ENCODE measurements around the gene MYLK. TPM values are rescaled to one million over a fixed set of nuclear protein-coding genes. Genes with fewer than 3 reads are reported as not detected.

The MYLK gene
- total RNA-seq, 2 experiments from 2014 or later = not detected

DNA sequence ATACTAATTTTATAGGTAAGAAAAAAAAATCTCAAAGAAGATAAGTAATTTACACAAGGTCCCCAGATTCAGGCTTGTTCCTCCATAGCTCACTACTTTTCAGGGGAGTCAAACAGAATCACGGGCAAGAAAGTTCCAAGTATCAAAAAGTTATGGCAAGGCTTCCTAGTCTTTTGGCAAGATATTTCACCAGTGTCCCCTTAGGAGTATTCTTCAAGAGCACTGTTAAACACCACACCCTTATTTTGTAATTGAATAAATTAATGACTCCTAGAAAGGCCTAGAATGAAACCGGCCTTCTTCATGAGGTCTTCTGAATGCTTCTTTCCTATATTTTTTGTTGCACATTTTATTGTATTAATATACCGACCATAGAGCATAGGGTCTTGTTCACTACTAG, 109.7 kb downstream of the MYLK start:
- no peaks in the 10 kb centered on the region for H3K4me1 Mint-ChIP-seq (ENCODE audit: low read depth)
- intact Hi-C loops (cut with micrococcal nuclease) = no loop called here
- no peaks in the 10 kb centered on the region for H3K36me3 Mint-ChIP-seq (ENCODE audit: low read depth)
- no peaks in the 10 kb centered on the region for H3K9me3 Mint-ChIP-seq
- no peak overlapping the region for H3K27ac Mint-ChIP-seq
- CTCF ChIA-PET = no interaction called here
- peaks cover 3% of the 10 kb centered on the region for H3K27me3 Mint-ChIP-seq (ENCODE audit: low read depth)
- no peak overlapping the region for H3K4me3 Mint-ChIP-seq
- no peak for DNase-seq

DNA sequence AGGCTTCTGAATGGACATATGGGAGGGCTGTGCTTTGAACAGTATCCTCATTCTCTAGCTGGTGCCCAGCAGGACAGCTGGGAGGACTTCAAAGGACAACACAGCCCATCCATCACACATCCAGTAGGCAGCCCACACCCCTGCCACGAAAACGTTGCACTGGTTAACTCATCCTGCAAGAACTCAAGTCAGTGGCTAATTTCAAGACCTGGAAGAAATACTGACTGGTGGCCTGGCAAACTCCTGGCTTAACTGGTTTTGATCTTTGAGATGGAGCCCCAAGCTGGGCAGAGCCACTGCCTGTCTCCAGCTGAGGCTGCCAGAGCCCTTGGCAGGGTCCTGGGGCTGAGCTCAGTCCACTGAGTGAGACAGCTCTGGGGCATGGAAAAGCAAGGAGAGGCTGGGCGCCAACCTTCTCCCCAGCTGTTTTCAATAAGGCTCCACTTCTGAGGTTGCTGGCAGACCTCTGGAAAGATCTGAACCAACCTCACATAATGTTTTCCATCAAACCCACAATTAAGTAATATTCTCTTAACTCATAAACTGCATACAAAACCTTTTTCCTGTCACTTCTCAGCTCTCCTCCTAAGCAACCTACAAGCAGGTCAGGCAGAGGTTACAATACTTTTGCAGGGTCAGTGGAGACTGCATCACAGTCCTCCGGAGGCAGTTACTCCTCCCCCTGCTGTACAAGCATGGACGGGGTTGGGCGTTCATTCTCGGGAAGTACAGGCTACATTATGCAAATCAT, 110.3 kb downstream of the MYLK start:
- H3K27me3 Mint-ChIP-seq (ENCODE audit: low read depth) = peaks cover 3% of the 10 kb centered on the region
- no peaks in the 10 kb centered on the region for H3K9me3 Mint-ChIP-seq
- H3K36me3 Mint-ChIP-seq (ENCODE audit: low read depth) = no peaks in the 10 kb centered on the region
- no peak for DNase-seq
- no peaks in the 10 kb centered on the region for H3K4me1 Mint-ChIP-seq (ENCODE audit: low read depth)
- no peak overlapping the region for H3K27ac Mint-ChIP-seq
- intact Hi-C loops (cut with micrococcal nuclease) = no loop called here
- H3K4me3 Mint-ChIP-seq = no peak overlapping the region
- CTCF ChIA-PET = no interaction called here

DNA sequence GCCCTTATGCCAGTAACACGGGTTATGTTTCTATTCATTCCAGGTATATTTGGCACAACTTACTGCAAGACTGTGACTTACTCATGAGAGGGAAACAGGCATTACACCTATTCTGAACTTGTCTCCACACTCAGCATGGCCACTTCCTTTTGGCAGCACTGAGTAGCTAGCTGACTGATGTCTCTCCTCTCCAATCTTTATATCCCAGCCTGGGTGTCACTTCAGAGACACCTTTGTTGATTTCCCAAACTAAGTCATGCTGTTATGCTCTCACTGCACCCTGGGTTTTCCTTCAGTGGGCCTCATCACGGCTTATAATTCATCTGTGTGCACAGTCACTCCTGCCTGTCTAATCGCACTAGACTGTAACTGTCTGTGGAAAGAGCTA, 114.8 kb downstream of the MYLK start:
- CTCF ChIA-PET = no interaction called here
- Mint-ChIP-seq H3K36me3 (ENCODE audit: low read depth) (no peaks in the 10 kb centered on the region), H3K27ac (no peak overlapping the region), H3K4me3 (no peak overlapping the region), H3K9me3 (no peaks in the 10 kb centered on the region), H3K27me3 (ENCODE audit: low read depth) (no peaks in the 10 kb centered on the region), H3K4me1 (ENCODE audit: low read depth) (no peaks in the 10 kb centered on the region)
- no peak for DNase-seq
- intact Hi-C loops (cut with micrococcal nuclease) = no loop called here

DNA sequence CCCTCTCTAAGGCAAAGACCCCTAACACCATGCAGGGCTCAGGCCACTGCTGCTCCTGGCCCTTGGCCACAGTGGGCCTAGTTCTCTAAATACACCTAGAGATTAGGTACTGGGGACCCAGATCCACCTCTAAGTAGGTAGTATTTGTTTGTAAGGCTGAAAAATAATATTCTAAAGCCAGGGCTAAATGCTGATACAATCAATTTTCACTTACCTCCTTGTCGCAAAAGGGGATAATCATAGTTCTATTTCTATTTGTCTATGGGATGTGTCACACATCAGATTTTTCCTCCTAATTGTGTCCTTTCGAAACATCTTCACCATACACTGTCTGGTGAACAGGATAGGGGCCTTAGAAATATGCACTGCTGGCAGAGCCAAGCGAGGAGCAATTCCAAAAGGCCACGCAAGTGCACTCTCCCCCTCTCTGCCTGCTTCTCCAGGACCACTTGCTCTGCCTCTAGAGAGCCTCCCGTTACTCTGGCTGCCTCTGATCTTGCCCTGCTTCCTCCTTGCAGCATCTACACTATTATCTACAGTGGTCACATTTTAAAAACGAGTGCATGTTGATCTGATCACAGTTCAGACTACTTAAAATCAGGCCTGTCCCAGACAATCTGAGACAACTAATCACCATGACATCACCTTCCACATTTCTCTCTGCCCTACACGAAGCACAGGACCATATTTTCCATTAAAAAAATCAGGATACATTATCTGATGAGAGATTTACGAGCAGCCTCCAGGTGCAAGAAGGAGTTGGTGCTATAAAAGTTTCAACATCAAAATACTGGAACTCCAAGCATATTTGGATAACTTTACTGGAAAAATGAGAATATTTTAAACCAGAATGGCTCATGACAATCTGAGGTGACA, 115.4 kb downstream of the MYLK start:
- H3K36me3 Mint-ChIP-seq (ENCODE audit: low read depth) = no peaks in the 10 kb centered on the region
- H3K4me1 Mint-ChIP-seq (ENCODE audit: low read depth) = no peaks in the 10 kb centered on the region
- H3K27me3 Mint-ChIP-seq (ENCODE audit: low read depth) = no peaks in the 10 kb centered on the region
- no peak overlapping the region for H3K4me3 Mint-ChIP-seq
- no peak for DNase-seq
- no peak overlapping the region for H3K27ac Mint-ChIP-seq
- intact Hi-C loops (cut with micrococcal nuclease) = no loop called here
- H3K9me3 Mint-ChIP-seq = no peaks in the 10 kb centered on the region
- CTCF ChIA-PET = no interaction called here

DNA sequence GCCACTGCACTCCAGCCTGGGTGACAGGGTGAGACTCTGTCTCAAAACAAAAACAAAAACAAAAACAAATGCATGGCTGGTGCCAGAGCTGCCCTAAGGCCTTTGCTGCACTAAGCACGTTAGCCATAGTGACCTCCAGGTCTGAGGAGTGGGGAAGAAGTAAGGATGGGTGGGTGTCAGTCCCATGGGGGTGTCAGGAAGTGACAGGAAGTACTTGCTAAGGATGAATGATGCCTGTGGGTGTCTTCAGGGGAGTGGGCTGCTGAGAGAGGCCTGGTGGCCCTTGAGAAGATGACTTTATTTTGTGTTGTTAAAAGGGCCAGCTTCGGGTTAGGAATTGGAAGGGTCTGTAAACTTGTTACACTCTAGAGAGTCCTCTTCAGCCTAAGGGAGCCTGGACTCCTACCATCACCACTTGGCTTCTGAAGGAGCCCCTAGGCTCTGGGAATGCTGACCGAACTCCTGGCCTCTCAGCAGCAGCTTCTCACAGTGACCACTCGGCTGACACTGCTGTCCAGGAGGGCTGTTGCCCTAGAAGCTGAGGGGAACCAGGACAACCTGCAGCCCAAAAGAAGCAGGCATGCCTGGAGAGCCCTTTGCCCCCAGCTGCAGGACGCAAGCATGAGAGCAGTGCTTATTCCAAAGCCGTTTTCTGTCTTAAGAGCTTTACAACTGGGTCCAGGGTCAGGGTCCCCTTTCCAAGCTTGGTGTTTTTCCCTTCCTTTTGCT, 116.4 kb downstream of the MYLK start:
- no peaks in the 10 kb centered on the region for H3K4me1 Mint-ChIP-seq (ENCODE audit: low read depth)
- CTCF ChIA-PET = no interaction called here
- H3K36me3 Mint-ChIP-seq (ENCODE audit: low read depth) = no peaks in the 10 kb centered on the region
- intact Hi-C loops (cut with micrococcal nuclease) = no loop called here
- H3K27ac Mint-ChIP-seq = no peak overlapping the region
- no peaks in the 10 kb centered on the region for H3K27me3 Mint-ChIP-seq (ENCODE audit: low read depth)
- no peak for DNase-seq
- H3K9me3 Mint-ChIP-seq = no peaks in the 10 kb centered on the region
- no peak overlapping the region for H3K4me3 Mint-ChIP-seq

DNA sequence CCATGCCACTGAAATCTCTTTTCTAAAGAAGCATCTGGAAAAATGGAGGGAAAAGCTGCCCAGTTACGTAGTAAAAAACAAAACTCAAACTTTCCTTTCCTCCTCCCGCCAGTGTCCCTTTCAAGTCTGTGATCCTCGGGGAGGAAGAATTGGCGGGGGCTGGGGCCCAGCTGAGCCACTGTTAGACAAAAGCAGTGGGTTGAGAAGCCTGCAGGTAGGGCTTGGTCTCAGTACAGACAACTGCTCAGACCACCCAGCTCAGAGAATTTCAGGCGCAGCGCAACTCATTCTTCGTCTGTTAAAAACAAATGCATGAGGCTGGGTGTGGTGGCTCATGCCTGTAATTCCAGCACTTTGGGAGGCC, 117.1 kb downstream of the MYLK start:
- H3K27ac Mint-ChIP-seq = no peak overlapping the region
- H3K9me3 Mint-ChIP-seq = no peaks in the 10 kb centered on the region
- no peak for DNase-seq
- H3K4me1 Mint-ChIP-seq (ENCODE audit: low read depth) = no peaks in the 10 kb centered on the region
- CTCF ChIA-PET = interaction anchor here (0.5 kb wide), 1 partner anchor 113 kb away, joined by 3 read pairs; no protein-coding TSS in a partner anchor
- H3K27me3 Mint-ChIP-seq (ENCODE audit: low read depth) = no peaks in the 10 kb centered on the region
- no peak overlapping the region for H3K4me3 Mint-ChIP-seq
- intact Hi-C loops (cut with micrococcal nuclease) = no loop called here
- H3K36me3 Mint-ChIP-seq (ENCODE audit: low read depth) = no peaks in the 10 kb centered on the region

DNA sequence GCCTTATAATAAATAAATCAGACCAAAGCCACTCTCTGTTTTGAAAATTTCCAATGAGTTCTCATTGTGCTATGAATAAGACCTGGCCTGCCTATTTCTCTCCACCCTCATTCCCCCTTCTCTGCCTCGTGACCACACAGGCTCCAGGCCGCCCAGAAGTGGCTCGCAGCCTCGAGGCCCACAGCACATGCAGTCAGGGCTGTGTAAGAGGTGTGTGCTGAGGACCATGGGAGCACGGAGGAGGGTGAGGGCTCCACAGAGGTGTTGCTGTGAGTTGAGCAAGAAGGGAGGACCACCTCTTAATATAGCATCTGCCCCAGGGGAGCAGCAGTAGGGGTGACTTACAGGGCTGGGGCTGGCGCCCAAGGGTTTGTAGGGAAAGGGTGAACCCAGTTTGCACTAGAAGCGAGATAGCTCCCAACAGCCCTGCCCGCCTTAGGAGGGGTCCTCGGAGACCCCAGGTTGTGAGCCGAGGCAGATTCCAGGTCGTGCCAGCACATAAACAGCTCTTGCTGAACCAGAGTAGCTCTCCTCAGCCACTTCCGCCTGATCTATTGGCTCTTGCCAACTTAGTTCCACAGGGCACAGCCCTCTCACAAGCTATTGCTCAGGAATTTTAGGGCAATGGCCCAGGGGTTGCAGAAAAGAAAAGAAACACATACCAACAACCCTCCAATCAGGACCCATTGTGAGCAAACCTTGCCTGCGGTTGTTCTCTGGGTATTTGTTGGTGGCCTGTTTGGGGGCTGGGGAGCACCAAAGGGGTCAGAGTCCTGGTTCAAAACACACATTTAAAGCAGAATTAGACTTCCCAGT, 117.7 kb downstream of the MYLK start:
- intact Hi-C loops (cut with micrococcal nuclease) = no loop called here
- Mint-ChIP-seq H3K4me1 (ENCODE audit: low read depth) (no peaks in the 10 kb centered on the region), H3K27me3 (ENCODE audit: low read depth) (no peaks in the 10 kb centered on the region), H3K4me3 (no peak overlapping the region), H3K36me3 (ENCODE audit: low read depth) (no peaks in the 10 kb centered on the region), H3K9me3 (no peaks in the 10 kb centered on the region), H3K27ac (no peak overlapping the region)
- DNase-seq = no peak
- CTCF ChIA-PET = interaction anchor here (0.5 kb wide), 1 partner anchor 112 kb away, joined by 3 read pairs; no protein-coding TSS in a partner anchor

DNA sequence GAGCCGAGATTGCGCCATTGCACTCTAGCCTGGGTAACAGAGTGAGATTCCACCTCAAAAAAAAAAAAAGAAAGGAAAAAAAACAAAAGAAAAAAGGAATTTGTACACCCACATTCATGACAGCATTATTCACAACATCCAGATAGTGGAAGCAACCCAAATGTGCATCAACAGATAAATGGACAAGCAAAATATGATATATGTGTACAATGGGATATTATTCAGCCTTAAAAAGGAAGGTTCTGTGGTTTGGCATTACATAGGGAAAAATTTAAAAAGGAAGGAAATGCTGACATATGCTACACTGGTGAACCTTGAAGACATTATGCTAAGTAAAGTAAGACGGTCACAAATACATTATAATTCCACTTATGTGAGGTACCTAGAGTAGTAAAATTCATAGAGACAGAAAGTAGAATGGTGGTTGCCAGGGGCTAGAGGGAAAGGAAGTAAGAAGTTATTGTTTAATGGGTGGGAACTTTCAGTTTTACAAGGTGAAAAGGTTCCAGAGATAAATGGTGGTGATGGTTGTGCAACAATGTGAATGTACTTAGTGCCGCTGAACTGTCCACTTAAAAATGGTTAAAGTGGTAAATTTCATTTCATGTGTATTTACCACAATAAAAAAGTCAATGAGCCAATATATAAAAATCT, 118.5 kb downstream of the MYLK start:
- DNase-seq = no peak
- no peak overlapping the region for H3K27ac Mint-ChIP-seq
- no peaks in the 10 kb centered on the region for H3K36me3 Mint-ChIP-seq (ENCODE audit: low read depth)
- no peaks in the 10 kb centered on the region for H3K27me3 Mint-ChIP-seq (ENCODE audit: low read depth)
- no peak overlapping the region for H3K4me3 Mint-ChIP-seq
- H3K4me1 Mint-ChIP-seq (ENCODE audit: low read depth) = no peaks in the 10 kb centered on the region
- intact Hi-C loops (cut with micrococcal nuclease) = no loop called here
- H3K9me3 Mint-ChIP-seq = no peaks in the 10 kb centered on the region
- CTCF ChIA-PET = no interaction called here

DNA sequence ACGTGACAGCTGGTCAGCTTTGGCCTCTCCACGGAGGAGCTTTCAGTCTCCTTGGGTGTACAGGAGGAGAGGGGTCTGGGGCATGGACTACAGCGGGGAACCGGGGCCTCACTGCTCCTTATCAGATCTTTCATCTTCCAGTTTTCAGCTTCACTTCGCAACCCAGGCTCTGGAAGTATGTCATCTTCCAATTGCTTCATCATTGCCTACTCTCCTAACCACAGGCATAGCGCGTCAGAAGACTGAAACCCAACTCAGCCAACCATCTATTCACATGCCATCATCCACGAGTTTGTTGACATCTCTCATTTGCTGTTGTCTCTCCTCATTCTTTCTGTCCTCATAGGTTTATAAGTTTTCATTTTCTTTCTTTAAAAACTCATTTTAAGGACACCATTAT, 119.5 kb downstream of the MYLK start:
- no peak for DNase-seq
- no peak overlapping the region for H3K27ac Mint-ChIP-seq
- H3K9me3 Mint-ChIP-seq = no peaks in the 10 kb centered on the region
- intact Hi-C loops (cut with micrococcal nuclease) = no loop called here
- CTCF ChIA-PET = no interaction called here
- no peak overlapping the region for H3K4me3 Mint-ChIP-seq
- H3K4me1 Mint-ChIP-seq (ENCODE audit: low read depth) = no peaks in the 10 kb centered on the region
- no peaks in the 10 kb centered on the region for H3K36me3 Mint-ChIP-seq (ENCODE audit: low read depth)
- no peaks in the 10 kb centered on the region for H3K27me3 Mint-ChIP-seq (ENCODE audit: low read depth)

DNA sequence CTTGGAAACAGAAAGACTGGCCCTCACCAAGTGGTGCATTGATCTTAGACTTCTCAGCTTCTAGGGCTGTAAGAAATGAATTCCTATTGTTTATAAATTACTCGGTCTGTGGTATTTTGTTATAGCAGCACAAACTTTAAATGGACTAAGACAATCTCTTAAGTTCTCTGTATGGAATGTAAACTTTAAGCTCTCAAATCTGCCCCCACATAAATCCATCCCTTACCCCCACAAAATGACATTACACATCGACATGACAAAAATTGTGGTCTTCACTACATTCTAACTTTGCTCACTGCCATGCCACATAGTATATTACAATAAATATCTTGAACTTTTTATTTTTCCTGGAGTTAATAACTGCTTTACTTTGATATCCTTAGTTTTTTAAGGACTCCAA, 121.3 kb downstream of the MYLK start:
- Mint-ChIP-seq H3K27ac (no peak overlapping the region), H3K4me3 (no peak overlapping the region), H3K4me1 (ENCODE audit: low read depth) (no peaks in the 10 kb centered on the region), H3K9me3 (no peaks in the 10 kb centered on the region), H3K36me3 (ENCODE audit: low read depth) (no peaks in the 10 kb centered on the region), H3K27me3 (ENCODE audit: low read depth) (peaks cover under 1% of the 10 kb centered on the region)
- CTCF ChIA-PET = no interaction called here
- intact Hi-C loops (cut with micrococcal nuclease) = no loop called here
- no peak for DNase-seq

DNA sequence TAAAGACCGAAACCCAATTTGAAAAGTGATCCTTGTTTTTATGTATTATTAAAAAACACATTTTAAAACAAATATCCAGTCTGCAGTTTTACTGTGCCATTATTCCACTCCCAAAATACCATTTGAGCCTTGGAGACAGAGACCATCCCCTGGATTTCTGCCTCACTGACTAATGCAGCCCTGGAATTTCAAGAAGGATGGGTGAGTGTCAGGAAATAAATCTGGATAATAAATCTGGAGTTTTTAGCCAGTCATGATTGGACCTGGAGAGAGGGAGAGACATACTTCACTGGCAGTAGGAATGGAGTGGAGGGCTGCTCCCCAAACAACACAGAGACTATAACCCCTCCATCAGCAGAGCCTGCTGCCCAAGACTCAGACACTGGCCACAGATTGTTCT, 123.3 kb downstream of the MYLK start:
- Mint-ChIP-seq H3K36me3 (ENCODE audit: low read depth) (no peaks in the 10 kb centered on the region), H3K27ac (no peak overlapping the region), H3K27me3 (ENCODE audit: low read depth) (peaks cover 2% of the 10 kb centered on the region), H3K4me3 (no peak overlapping the region), H3K9me3 (no peaks in the 10 kb centered on the region), H3K4me1 (ENCODE audit: low read depth) (peaks cover 3% of the 10 kb centered on the region)
- CTCF ChIA-PET = interaction anchor here (0.6 kb wide), 1 partner anchor 115 kb away, joined by 3 read pairs; no protein-coding TSS in a partner anchor
- intact Hi-C loops (cut with micrococcal nuclease) = no loop called here
- DNase-seq = no peak

DNA sequence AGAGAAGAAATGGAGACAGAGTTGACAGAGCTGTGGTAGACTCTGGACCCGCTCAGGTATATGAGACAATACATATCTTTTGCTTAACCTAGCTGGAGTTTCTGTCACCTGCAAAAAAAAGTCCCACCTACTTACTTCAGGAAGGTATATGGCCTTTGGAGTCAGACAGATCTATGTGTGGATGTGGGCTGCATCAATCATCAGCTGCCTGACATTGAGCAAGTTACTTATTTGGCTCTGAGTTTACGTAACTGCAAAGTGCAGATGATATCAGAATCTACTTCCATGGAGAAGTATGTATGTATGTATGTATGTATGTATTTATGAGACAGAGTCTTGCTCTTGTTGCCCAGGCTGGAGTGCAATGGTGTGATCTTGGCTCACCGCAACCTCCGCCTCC, 124.3 kb downstream of the MYLK start:
- Mint-ChIP-seq H3K4me3 (no peak overlapping the region), H3K27me3 (ENCODE audit: low read depth) (peaks cover 2% of the 10 kb centered on the region), H3K9me3 (no peaks in the 10 kb centered on the region), H3K36me3 (ENCODE audit: low read depth) (no peaks in the 10 kb centered on the region), H3K27ac (no peak overlapping the region), H3K4me1 (ENCODE audit: low read depth) (peaks cover 3% of the 10 kb centered on the region)
- CTCF ChIA-PET = no interaction called here
- no peak for DNase-seq
- intact Hi-C loops (cut with micrococcal nuclease) = no loop called here

Data from activated naive CD4-positive, alpha-beta T cell treated with anti-CD3 and anti-CD28 coated beads for 36 hours (primary cell).